IPS-NIHi7 (cell line): ENCODE results near the gene TUBB8.
"Not testable (repeated sequence)": the region's sequence is repeated elsewhere in the genome, so short reads cannot be mapped to it uniquely, and the experiment has no call there.

Source experiments
- DNase-seq: peaks from one replicate; pipeline ENCODE4 v3.0.0; 2012; ENCODE audit warnings: mixed read lengths; ENCODE audit errors: extremely low spot score

TUBB8 gene

DNA sequence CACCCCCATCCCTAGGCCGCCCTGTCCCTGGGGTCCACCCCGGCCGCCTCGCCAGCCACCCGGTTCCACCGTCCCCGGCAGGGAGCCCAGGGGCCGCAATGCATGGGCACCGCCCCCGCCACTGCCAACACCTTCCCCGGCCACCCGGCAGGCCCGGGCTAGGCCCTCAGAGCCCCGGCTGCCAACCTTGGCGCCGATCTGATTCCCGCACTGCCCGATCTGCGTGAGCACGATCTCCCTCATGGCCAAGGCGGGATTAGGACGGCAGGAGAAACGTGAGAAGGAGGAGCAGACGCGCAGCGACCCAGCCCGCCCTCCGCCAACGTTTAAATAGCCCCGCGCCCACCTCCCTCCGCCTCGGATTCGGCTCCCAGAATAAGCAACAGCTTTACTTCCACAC, at the start of gene TUBB8:
Gene TUBB8, minus strand, starts transcription at position 301 of the 400 bp plus-strand sequence. Its CDS starts 58 bp downstream, at position 243.
- DNase-seq = no peak

DNA sequence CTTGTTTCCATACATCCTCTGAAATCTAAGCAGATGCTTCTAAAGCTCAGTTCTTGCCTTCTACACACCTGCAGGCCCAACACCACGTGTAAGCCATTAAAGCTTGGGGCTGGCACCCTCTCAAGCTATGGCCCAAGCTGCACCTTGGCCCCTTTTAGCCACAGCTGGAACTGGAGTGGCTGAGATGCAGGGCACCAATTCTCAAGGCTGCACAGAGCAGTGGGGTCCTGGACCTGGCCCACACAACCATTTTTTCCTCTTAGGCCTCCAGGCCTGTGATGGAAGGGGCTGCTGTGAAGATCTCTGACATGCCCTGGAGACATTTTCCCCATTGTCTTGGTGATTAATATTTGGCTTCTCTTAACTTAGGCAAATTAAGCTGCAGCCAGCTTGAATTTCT, 47.4 kb upstream of the TUBB8 start:
- no peak for DNase-seq

DNA sequence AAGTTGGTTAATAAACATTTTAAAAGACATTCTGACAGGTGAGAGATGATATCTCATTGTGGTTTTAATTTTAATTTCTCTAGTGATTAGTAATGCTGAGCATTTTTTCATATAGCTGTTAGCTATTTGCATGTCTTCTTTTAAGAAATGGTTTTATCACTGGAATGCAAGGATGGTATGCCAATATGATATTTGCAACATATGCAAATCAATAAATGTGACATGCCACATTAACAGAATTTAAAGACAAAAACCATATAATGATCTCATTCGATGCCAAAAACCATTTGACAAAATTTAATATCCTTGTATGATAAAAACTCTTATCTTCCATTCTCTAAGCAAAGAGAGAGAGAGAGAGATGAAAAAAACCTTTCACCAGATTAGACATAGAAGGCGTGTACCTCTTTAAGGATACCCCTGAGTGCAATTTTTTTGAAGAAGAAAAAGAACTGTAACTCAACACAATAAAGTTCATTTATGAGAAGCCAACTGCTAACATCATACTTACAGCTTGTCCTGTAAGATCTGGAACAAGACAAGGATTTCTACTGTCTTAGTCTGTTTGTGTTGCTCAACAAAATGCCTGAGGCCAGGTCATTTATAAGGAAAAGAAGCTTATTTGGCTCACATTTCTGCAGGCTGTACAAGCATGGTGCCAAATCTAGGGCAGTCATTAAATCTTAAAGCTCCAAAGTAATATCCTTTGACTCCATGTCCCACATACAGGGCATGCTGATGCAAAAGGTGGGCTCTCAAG, 46.4 kb upstream of the TUBB8 start:
- DNase-seq = no peak

DNA sequence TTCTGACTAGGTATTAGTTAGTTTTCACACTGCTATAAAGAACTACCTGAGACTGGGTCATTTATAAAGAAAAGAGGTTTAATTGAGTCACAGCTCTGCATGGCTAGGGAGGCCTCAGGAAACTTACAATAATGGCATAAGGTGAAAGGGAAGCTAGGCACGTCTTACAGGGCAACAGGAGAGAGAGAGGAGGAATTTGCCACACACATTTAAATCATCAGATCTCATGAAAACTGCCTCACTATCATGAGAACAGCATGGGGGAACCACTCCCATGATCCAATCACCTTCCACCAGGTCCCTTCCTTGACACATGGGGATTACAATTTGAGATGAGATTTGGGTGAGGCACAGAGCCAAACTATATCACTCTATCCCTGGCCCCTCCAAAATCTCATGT, 45.5 kb upstream of the TUBB8 start:
- no peak for DNase-seq

DNA sequence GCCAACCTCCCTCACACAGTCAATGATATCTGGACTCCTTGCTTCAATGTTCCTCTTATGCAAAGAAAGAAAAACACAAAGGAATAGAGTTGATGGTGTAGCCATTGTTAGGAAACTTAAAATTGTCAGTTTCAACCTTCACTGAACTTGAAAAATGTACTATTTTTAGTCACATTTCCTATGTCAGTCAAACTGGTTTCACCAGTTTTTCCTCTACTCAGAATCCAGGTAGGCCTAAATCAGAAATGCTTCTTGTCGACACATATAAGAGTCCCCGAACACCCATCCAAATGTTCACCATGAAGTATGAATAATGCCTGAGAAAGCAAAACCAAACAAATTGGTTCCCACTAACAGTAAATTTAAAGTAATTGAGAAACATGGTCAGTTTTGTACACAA, 43.8 kb upstream of the TUBB8 start:
- no peak for DNase-seq

DNA sequence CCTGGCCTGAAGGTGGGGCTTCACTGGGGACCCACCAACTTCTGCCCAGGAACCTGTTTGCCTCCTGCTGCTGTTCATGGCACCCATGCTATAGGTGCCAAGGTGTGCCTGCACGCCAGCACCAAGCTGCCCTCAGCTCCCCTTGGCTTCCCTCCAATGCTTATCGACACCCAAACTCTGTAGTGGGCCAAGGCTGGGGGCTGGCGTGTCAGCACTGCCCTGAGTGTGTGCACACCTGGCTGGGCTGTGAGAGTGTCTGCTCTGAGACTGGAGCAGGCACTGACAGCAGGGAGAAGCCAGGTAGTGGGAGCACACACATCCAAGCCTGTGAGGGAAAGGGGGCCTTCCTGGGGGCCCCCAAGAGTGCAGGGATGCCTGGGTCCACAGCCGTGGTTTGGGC, 43.1 kb upstream of the TUBB8 start:
- DNase-seq = no peak

DNA sequence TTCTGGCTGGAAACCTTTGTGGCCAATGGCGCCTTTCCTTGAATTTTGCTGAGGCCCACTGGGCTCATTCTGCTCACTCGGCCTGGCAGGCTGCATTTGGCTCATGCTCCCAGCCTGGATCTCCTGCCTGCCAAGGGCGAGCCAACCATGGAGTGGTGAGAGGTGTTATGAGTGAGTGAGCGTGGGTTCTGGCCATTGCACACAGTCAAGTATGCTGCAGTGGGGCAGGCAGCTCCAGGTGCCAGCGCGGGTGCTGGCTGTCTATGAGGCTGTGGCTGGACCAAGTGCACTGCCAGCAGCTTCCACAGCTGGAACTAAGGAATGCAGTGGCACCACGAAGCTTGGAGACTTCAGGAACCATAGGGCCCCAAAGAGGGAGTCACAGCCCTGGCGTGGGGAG, 42.2 kb upstream of the TUBB8 start:
- DNase-seq = no peak

DNA sequence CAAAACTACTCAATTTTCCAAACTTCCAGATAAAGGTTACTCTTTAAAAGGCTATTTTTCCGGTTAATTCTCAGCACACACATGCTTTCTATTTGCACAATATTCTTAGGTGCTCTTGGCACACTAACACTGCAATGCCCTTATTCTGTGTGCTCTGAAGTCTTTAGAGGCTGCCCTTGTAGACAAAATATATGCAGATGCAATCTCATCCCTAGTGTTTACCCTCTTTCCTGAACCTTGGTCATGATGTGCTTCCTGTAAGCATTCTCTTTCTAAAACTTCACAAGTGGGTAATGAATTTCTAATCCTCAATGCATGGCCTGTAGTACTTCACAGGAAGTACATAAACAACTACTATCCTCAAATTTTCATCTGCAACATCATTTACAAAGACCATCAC, 41.1 kb upstream of the TUBB8 start:
- DNase-seq = no peak

DNA sequence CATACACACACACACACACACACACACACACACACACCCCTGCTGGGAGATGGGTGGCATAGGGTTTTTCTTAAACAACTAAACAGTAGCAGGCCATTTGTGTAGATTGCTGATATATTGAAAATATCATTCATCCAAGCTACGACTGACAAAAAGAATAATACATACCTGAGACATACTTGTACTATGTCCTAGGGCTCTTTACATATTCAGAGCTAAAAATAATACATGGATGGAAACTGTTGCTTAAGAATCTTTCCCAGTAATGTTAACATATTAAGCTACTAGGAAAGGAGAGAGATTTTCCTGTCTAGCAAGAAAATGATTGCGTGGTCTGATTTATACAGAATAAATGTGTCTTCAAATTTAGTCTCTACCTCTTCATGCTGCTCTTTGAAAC, 40.2 kb upstream of the TUBB8 start:
- no peak for DNase-seq

DNA sequence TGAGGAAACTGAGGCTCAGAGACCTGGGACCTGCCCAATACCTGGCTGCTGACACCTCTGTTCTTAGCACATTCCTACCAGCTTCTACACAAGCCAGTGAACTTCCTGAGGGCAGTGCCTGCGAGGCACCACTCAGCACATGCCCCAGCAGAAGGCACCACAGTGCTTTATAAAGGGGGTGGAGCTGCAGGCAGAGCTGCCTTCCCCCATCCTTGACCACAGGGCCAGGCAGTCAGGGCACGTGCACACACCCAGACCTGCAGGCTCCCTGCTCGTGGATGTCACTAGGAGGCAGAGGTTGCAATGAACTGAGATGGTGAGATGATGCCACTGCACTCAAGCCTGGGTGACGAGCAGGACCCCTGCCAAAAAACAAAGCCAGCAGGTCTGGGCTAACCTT, 39.2 kb upstream of the TUBB8 start:
- no peak for DNase-seq

DNA sequence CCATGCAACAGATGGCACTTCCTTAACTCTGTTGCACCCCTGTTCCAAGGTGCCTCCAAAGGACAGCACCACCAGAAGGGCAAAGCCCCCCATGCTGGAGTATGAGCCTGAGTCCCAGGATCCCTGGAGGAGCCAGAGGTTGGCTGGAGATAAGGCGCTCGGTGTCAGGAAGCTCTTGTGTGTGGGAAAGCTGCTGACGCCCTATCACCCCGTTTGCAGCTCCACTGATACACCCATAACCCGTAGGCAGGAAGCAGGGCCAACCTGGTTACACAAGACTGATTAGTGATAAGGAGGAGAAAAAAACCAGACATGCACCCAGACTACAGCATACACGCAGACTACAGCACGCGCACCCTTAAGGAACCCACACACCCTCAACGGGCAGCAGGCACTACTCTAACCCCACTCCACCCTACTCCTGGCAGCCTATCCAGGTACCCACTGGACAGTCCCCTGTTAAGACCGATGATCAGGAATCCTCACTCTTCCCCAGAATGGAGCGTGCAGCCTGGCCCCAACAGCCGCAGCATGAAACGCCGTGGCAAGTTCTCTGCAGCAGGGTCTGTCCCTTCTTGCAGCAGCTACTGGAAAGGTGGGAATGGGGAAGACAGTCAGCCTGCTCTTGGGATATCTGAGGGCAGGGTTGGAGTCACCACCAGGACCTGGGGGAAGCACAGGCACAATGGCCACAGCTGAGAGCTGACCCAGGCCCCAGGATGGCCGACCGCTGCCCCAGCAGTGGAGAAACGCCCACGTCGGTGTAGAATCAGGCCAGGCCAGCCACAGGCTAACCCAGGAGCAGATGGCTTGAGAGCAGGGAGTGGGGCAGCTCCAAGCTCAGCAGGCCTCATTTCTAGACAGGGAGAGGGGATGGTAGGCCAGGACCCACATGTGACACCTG, 38.3 kb upstream of the TUBB8 start:
- no peak for DNase-seq

DNA sequence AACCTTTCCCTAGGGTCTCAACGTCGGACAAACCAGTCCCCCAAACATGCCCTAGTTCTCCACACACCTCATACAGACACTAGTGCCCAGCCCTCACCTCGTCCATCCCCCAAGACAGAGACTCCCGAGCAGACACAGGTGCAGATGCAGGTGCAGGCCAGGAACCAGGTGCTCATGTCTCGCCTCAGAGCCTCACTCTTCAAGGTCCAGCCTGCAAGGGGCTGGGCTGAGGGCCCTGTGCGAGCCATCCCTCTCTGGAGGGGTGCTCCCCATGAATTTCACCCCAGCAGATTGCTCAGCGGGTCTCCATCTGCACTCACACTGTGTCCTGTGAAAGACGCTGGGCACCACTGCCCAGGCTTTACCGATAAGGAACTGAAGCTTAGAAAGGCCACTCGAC, 36.9 kb upstream of the TUBB8 start:
- DNase-seq = no peak

DNA sequence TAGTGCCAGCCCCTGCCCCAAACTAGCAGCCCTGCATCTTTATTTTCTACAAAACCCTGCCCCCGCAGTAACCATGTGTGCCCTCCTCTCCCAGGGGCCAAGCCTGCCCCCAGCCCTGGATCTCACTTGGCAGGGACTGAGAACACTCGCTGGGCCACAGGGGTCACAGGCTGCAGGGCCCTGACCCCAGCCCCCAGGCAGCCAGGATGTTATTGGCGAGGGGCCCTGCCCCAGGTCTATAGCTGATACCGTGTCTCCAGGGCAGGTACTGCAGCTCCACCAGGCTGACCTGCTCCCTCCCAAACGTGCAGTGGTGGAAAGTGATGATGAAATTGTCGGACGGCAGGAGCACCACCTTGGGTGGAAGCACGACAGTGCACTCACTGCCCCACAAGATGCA, 35.9 kb upstream of the TUBB8 start:
- DNase-seq = no peak

DNA sequence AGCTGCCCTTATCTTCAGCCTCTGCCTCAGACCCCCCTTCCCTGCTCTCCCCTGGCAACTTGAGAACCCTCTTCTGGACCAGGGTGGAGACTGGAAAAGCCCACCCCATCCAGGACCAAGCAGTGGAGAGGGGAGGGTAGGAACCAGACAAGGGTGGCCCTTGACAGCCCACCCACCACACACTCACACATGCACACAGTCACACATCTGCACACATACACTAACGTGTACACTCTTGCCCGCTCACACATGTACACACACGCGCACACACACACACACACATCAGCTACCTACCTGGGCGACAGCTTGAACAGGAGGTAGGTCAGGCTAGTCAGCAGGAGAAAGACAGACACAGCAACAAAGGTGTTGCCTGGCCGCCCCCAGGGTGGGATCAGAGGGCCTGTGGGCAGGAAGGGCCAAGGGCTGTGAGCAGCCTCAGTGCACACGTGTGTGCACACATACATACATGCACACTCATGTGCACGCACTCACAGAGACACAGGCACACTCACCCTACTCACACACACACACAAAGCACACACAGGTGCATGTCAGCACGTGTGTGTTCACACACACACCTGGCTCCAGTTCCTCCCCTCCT, 34.9 kb upstream of the TUBB8 start:
- DNase-seq = no peak

DNA sequence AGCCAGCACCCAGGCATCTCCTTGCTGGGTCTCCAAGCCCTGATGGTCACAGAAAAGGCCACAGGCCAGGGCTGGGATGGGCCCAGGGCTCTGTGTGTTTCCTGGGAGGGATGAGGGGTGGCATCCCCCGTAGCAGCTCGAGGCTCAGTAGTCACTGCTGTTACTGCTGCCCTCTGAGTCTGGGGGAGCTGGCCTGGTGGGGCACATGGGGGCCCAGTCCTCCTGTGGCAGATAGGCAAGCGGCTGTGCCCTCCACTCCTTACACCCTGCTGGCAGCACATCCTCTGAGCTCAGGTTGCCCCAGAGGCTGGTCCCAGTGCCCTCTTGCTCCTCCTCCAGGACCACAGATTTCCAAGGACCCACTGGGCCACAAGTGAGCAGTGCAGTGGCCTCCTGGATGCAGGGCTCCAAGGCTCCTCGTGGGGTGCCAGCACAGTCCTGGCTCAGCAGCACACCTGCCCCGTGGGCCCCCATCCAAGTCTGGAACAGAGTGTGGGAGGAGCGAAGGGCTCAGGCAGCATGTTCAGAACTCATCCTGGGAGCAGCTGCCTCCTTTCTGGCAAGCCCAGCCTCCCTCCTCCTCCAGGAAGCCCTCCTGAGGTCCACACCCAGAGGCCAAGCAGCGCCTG, 31.5 kb upstream of the TUBB8 start:
- DNase-seq = no peak

DNA sequence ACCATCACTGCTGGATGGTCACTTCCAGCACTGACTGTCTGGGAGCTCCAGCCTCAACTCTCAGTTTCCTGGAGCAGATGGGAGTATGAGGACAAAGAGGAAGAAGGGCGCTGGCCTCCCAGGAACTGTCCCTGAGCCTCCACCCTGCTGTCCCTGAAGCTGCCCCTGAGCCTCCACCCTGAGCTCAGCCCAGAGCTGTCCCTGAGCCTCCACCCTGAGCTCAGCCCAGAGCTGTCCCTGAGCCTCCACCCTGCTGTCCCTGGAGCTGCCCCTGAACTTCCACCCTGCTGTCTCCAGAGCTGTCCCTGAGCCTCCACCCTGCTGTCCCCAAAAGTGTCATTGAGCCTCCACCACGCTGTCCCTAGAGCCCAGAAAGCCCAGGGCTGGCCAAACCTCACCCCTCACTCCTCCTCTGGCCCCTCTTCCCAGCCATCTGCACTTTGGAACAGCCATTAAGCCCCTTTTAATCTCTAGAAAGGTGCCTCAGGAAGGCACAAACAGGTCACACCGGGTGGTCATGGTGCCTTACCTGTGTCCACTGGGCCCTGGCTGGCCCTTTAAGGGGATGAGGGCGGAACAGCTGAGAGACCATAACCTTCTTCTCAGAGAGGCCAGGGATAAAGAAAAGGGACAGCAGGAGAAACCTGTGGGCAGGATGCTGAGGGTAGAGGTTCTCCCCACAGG, 30.6 kb upstream of the TUBB8 start:
- no peak for DNase-seq

DNA sequence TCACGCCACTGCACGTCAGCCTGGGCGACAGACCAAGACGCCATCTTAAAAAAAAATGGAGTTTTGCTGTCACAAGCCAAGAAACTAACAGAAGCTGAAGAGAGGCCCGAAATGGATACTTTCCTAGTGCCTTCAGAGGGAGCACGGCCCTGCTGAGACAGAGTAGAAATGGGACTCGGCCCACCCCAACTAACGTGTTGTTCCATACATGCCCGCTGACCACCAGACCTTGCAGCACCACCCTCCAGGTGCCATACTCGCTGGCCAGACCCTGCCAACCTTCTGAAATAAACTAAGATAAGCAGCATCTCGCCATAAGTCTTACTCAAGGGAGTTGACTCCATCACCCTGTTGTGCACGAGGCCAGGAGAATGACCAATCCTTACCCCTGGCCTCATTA, 29.5 kb upstream of the TUBB8 start:
- DNase-seq = no peak

DNA sequence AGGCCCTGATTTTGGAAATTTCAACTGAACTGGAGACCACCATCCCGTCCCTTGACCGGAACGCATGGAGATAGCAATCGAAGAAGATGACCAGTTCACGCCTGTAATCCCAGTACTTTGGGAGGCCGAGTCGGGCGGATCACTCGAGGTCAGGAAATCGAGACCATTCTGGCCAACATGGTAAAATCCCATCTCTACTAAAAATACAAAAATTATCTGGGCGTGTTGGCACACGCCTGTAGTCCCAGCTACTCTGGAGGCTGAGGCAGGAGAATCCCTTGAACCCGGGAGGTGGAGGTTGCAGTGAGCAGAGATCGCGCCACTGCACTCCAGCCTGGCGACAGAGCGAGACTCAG, 25.1 kb upstream of the TUBB8 start:
- DNase-seq = not testable (repeated sequence)

DNA sequence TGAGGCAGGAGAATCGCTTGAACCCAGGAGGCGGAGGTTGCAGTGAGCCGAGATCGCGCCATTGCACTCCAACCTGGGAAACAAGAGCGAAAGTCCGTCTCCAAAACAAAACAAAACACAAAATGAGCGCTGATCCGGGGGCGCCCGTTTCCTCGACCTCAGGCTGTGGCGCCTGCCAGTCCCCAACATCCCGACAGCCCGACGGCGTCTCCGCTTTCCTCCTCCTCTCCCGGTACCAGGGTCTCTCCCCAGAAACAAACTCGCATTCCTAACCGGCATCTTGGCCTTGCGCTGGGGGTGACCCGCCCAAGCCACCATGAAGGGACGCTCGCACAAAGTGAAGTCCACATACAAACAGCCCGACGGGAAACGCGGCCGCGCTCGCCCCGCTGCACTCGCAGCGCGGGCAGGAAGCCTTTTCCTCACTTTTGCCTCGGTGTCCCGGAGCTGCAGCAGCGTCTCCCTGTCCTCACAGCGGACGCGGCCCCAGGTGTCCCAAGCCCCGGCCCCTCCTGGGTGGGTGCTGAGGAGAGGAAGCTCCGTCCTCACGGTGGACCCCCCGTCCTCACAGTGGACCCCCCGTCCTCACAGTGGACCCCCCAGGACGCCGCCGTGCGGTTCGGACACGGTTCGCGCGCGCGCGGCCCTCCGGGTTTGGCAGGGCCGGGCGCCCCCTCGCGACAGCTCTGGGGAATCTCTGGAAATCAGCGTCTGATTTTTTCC, 24.6 kb upstream of the TUBB8 start:
- peak; percentile 50 for DNase-seq

DNA sequence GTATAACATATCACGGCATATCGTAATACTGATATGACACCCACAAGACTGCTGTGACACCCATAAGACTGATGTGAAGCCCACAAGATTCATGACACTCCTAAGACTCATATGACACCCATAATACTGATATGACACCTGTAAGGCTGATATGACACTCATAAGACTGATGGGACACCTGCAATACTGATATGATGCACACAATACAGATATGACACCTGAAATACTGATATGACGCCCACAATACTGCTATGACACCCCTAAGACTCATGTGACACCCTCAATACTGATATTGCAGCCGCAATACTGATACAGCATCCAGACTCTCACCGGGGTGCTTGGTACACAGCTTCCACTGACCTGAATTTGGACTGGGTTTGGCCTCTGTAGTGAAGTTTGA, 19.1 kb upstream of the TUBB8 start:
- not testable (repeated sequence) for DNase-seq

DNA sequence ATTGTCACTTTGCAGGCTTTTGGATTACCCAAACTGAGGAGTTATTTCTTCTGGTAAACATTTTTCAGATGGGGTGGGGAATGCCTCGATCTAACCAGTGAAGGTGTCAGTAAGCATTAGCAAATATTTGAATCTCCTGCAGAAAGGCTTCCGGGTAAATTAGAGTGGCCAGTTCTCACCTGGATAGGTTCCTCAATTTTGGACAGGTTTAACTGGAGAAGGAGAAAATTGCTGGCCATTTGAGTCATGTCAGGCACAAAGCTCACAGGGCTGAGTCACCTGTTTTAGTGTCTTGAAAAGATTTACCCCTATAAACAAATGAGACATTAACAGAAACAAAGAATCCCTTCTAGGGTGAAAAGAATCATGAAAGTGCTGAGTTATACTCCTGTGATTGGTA, 830 bp upstream of the TUBB8 start:
- DNase-seq = not testable (repeated sequence)
